GM12892 (cell line): Measurements from ENCODE around the gene CD14.

Experiments
- POLR2A ChIP-seq: IDR thresholded peaks from 2 replicates; pipeline ENCODE4 v1.6.1; 2011; ENCODE audit warnings: low read depth, low read length, control low read depth
- POLR2AphosphoS5 ChIP-seq: IDR thresholded peaks from 2 replicates; pipeline ENCODE4 v1.6.1; 2011; ENCODE audit warnings: low read depth, low read length, control low read depth
- TAF1 ChIP-seq: IDR thresholded peaks from 2 replicates; pipeline ENCODE4 v1.6.1; 2011; ENCODE audit warnings: low read depth, mild to moderate bottlenecking, control low read depth, low read length, borderline replicate concordance

- TF ChIP-seq POLR2AphosphoS5 = no peak
- TF ChIP-seq POLR2A = no peak
- no peak for TF ChIP-seq TAF1
These were observed 38.6 kb upstream of the CD14 start for GRCh38 chr5:140671472-140672125.
